HG03159 (cell line): ENCODE results near the gene ASXL3.

Experiments used
- ATAC-seq: cut with Tn5 transposase; IDR thresholded peaks from one replicate; pipeline ENCODE4 v1.9.1; 2021; ENCODE audit warnings: mild to moderate bottlenecking, moderate library complexity; ENCODE audit not compliant: unreplicated experiment

ASXL3 gene

GRCh38 chr18:33581856-33582255 is 3.8 kb downstream of the ASXL3 start:
- ATAC-seq, result no peak

DNA sequence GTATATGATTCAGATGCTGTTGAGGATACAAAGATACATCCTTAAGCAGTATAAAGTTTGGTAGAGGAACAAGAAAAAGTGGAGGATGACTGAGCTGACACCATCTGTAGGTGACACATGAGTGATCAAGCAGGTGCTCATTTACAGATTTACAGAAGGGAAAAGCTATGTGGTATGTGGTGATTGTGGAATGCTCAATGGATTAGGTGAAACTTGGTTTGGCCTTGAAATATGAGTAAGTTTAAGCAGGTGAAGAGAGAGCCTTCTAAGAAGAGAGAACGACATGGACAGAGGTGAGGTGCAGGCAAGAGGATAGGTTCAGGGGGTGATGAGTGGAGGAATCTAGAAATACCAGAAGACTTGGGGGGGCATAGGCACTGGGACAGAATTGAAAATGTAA is 5.9 kb downstream of the ASXL3 start:
- no peak for ATAC-seq

DNA sequence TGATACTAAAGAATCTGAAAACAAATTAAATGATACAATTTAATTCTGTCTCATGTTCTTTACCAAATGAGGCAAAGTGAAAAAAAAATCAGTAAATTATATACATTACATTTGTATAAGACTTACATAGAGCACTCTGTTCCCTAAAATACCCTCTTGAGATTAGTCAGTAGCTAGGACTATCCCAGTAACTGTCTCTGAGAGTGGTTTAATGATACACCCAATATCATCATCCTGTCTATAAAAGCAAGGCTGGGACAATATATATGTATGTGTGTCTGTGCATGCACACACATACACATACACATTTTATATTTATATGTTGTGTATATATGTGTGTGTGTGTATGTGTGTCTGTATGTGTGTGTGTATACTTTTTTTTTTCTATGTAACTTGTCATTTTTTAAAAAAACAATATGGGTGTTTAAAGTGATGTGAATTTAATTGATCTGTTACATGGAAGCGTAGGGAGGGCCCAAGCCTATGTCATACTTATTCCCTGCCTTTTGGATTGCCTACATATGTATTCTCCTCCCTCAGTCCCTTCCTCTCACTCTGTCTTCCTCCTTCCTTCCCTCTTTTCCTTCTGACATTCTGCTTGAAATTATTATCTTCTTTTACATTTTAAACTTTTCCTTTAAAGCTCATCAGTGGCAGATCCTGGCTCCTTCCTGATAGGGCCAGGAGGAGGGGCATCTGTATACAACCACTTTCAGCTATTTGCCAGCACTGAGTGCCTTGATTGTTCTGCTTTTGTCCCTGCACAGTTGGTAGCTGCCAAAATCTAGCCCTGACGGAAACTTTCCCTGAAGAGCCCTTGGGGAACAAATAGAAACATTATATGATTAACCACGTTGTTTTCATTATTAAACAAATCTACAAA is 6.8 kb downstream of the ASXL3 start:
- no peak for ATAC-seq

- no peak for ATAC-seq
These were observed 7.4 kb downstream of the ASXL3 start for GRCh38 chr18:33585431-33585775.

GRCh38 chr18:33588361-33588760 is 10.3 kb downstream of the ASXL3 start:
- ATAC-seq, result no peak

DNA sequence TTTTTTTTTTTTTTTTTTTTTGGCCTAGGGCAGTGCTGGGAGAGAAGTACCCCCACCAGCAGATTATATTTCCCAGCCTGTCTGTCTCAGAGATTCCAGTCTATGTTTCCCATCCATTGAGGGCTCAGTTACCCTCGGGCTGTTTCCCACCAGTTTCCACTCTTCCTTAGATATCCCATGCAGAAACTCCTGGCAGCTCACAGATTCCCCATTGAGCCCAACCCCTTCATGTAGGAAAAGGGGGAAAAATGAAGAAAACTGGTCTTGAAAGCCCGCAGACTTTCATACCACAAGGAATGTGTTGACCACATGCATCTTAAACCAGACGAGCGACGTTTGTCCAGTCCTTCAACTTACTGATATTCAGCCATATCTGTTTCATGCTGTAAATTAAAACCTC is 15.2 kb downstream of the ASXL3 start:
- ATAC-seq, result no peak

- ATAC-seq, result no peak
These were observed 16.8 kb downstream of the ASXL3 start for GRCh38 chr18:33594799-33595198.

GRCh38 chr18:33596178-33596854 is 18.3 kb downstream of the ASXL3 start:
- ATAC-seq, result no peak

GRCh38 chr18:33600846-33601245 is 22.8 kb downstream of the ASXL3 start:
- no peak for ATAC-seq

GRCh38 chr18:33603454-33603853 is 25.4 kb downstream of the ASXL3 start:
- no peak for ATAC-seq

- no peak for ATAC-seq
These were observed 27.2 kb downstream of the ASXL3 start for GRCh38 chr18:33605250-33605649.

DNA sequence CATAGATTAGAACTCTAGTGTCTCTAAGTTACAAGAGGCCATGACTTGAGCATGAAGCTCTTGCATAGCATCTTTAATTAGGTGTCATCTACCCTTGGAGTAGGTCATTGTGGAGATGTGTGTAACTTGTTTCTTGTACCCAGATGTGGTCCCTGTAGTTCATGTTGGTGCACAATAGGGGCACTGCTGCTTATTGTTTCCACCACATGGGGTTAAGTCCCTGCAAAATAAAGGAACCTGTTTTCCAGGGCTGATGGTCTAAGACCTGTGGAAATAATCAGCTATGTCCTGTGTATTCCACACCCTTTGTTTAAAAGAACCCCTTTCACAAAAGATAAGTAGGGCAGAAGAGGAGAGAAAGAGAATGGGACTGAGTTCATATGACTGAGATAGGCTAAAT is 28.6 kb downstream of the ASXL3 start:
- ATAC-seq, result no peak

GRCh38 chr18:33611525-33612135 is 33.6 kb downstream of the ASXL3 start:
- ATAC-seq, result no peak

- ATAC-seq, result no peak
These were observed 34.6 kb downstream of the ASXL3 start for GRCh38 chr18:33612632-33613031.

DNA sequence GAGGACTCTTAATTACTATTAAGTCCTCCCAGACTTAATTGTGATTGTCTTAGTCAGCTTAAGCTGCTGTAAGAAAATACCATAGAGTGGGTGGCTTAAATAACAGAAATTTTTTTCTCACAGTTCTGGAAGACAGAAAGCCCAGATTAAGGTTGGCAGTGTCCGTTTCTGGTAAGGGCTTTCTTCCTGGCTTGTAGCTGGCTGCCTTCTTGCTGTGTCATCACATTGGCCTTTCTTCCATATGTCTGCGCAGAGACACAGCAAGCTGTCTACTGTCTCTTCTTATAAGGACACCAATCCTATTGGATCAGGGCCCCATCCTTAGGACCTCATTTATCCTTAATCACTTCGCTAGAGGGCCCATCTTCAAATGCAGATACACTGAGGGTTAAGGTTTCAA is 38.5 kb downstream of the ASXL3 start:
- no peak for ATAC-seq

- no peak for ATAC-seq
These were observed 49.1 kb downstream of the ASXL3 start for GRCh38 chr18:33627114-33627513.

GRCh38 chr18:33630476-33630875 is 52.5 kb downstream of the ASXL3 start:
- ATAC-seq, result no peak

- no peak for ATAC-seq
These were observed 63.1 kb downstream of the ASXL3 start for GRCh38 chr18:33641141-33641540.

DNA sequence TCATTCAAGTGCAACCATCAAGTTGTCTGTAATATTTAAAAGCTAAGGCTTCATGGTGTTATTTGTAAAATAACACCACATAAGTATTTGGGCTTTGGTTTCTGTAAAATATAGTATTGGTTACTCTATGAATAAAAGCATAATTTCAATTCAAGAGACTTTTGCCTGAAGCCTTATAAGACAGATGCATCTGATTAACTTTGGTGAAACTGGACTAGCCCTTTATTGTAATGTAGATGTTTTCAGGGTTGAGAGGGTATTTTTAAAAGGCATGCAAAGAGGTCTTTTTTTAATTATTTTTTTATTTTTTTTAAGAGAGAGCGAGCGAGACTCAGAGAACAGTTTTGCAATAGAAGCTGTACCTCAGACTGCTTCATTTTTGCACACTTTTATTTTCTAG is 66.5 kb downstream of the ASXL3 start:
- ATAC-seq, result no peak

DNA sequence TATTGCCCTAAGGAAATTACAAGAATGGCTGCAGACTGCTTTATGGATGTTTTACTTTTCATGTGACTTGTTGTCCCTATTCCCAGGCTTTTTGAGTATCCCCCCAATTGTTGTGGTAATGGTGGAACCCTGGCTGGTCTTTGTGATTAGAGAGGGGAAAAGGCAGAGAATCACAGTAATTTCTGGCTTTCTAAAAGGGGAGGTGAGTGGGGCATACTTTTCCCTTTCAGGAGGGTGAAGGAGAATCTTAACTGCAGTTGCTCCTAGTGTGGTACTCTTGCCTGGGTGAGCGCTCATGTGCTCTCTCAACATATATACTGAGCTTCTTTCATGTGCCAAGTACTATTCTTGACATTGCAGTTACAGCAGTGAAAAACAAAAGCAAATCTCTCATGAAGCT is 69.3 kb downstream of the ASXL3 start:
- no peak for ATAC-seq

- ATAC-seq, result no peak
These were observed 74.6 kb downstream of the ASXL3 start for GRCh38 chr18:33652635-33653034.

- no peak for ATAC-seq
These were observed 75.2 kb downstream of the ASXL3 start for GRCh38 chr18:33653231-33653630.
